Measurements from ENCODE around the gene CDX2.

- TF ChIP-seq CTCF (IDR thresholded peaks at IDR 0.05) (no peak), POLR2A (IDR thresholded peaks at IDR 0.05) (no peak)
These were observed 42.3 kb downstream of the CDX2 start for GRCh38 chr13:27926644-27927434.

Data from thyroid gland (tissue), 4 donors.